Measurements from ENCODE around the gene PRSS1.

Gene PRSS1

GRCh38 chr7:142772673-142773072, 23.4 kb downstream of the PRSS1 start:
- H3K18ac ChIP-seq (ENCODE audit: low read depth in 1 of 2, low read length in 2 of 2): no peak overlapping the region
- no peak overlapping the region for H3K4me3 ChIP-seq (ENCODE audit: insufficient read depth in 1 of 2, low read depth in 1 of 2, low read length in 2 of 2)
- H3K27ac ChIP-seq (ENCODE audit: low read length, poor library complexity, severe bottlenecking): no peak overlapping the region
- H3K14ac ChIP-seq (ENCODE audit: low read length in 2 of 2): no peak overlapping the region
- H2BK5ac ChIP-seq (ENCODE audit: low read depth, low read length, poor library complexity, severe bottlenecking): no peak overlapping the region
- H3K4ac ChIP-seq (ENCODE audit: low read depth in 1 of 2, low read length in 2 of 2): no peak overlapping the region
- H3K27me3 ChIP-seq (ENCODE audit: control insufficient read depth in 1 of 2, insufficient read depth in 1 of 2, low read length in 2 of 2): peaks cover 21 to 46% of the 10 kb centered on the region in 2 experiments
- no peak overlapping the region for H3K23ac ChIP-seq (ENCODE audit: low read length in 2 of 2)
- H4K91ac ChIP-seq (ENCODE audit: low read length): no peak overlapping the region
- no peak overlapping the region for H2BK15ac ChIP-seq (ENCODE audit: low read depth, poor library complexity, severe bottlenecking)
- H3K4me1 ChIP-seq (ENCODE audit: control insufficient read depth, insufficient read depth, low read depth, low read length): peaks cover 2% of the 10 kb centered on the region
- no peaks in the 10 kb centered on the region for H3K79me1 ChIP-seq (replicated peaks; ENCODE audit: low read length, poor library complexity, severe bottlenecking)
- H3K9ac ChIP-seq (ENCODE audit: low read length): no peak overlapping the region
- H4K8ac ChIP-seq (ENCODE audit: low read length): no peak overlapping the region
- no peaks in the 10 kb centered on the region for H3K9me3 ChIP-seq (ENCODE audit: control insufficient read depth, low read length)
- DNase-seq: no peak
- no peak overlapping the region for H2AK5ac ChIP-seq (ENCODE audit: low read length, severe bottlenecking)
- no peak overlapping the region for H2BK120ac ChIP-seq (ENCODE audit: low read depth, low read length)
- no peak overlapping the region for H3K4me2 ChIP-seq (ENCODE audit: low read length, poor library complexity, severe bottlenecking)
- no peak overlapping the region for H2BK12ac ChIP-seq (ENCODE audit: low read length in 2 of 2)
- H2AFZ ChIP-seq (ENCODE audit: low read depth, low read length): no peak overlapping the region
- H3K36me3 ChIP-seq (ENCODE audit: control insufficient read depth in 1 of 2, insufficient read depth in 2 of 2, low read depth in 1 of 2, low read length in 2 of 2): no peaks in the 10 kb centered on the region

- H4K91ac ChIP-seq (ENCODE audit: low read length): peak overlapping the region; percentile 34
- no peak overlapping the region for H2AK5ac ChIP-seq (ENCODE audit: low read length, severe bottlenecking)
- H2AFZ ChIP-seq (ENCODE audit: low read depth, low read length): no peak overlapping the region
- peaks cover 2% of the 10 kb centered on the region for H3K4me1 ChIP-seq (ENCODE audit: control insufficient read depth, insufficient read depth, low read depth, low read length)
- H3K9ac ChIP-seq (ENCODE audit: low read length): no peak overlapping the region
- no peaks in the 10 kb centered on the region for H3K9me3 ChIP-seq (ENCODE audit: control insufficient read depth, low read length)
- no peak overlapping the region for H3K23ac ChIP-seq (ENCODE audit: low read length in 2 of 2)
- no peak for DNase-seq
- H3K27me3 ChIP-seq (ENCODE audit: control insufficient read depth in 1 of 2, insufficient read depth in 1 of 2, low read length in 2 of 2): peaks cover 21 to 40% of the 10 kb centered on the region in 2 experiments
- no peaks in the 10 kb centered on the region for H3K79me1 ChIP-seq (replicated peaks; ENCODE audit: low read length, poor library complexity, severe bottlenecking)
- WGBS: 74% methylated on average over 11 of the region's 12 CpGs
- no peak overlapping the region for H3K27ac ChIP-seq (ENCODE audit: low read length, poor library complexity, severe bottlenecking)
- H3K4me2 ChIP-seq (ENCODE audit: low read length, poor library complexity, severe bottlenecking): no peak overlapping the region
- no peaks in the 10 kb centered on the region for H3K36me3 ChIP-seq (ENCODE audit: control insufficient read depth in 1 of 2, insufficient read depth in 2 of 2, low read depth in 1 of 2, low read length in 2 of 2)
- H3K18ac ChIP-seq (ENCODE audit: low read depth in 1 of 2, low read length in 2 of 2): no peak overlapping the region
- no peak overlapping the region for H3K4me3 ChIP-seq (ENCODE audit: insufficient read depth in 1 of 2, low read depth in 1 of 2, low read length in 2 of 2)
- no peak overlapping the region for H2BK12ac ChIP-seq (ENCODE audit: low read length in 2 of 2)
- H2BK5ac ChIP-seq (ENCODE audit: low read depth, low read length, poor library complexity, severe bottlenecking): no peak overlapping the region
- H3K4ac ChIP-seq (ENCODE audit: low read depth in 1 of 2, low read length in 2 of 2): no peak overlapping the region
- H3K14ac ChIP-seq (ENCODE audit: low read length in 2 of 2): peak overlapping the region in 1 of 2 experiments; percentile 18
- H2BK15ac ChIP-seq (ENCODE audit: low read depth, poor library complexity, severe bottlenecking): no peak overlapping the region
- no peak overlapping the region for H4K8ac ChIP-seq (ENCODE audit: low read length)
- no peak overlapping the region for H2BK120ac ChIP-seq (ENCODE audit: low read depth, low read length)
These were observed 24.0 kb downstream of the PRSS1 start for GRCh38 chr7:142773230-142773629.

- WGBS: 68% methylated on average over 4 of the region's 4 CpGs
- H3K79me1 ChIP-seq (replicated peaks; ENCODE audit: low read length, poor library complexity, severe bottlenecking): no peaks in the 10 kb centered on the region
These were observed 24.9 kb downstream of the PRSS1 start for GRCh38 chr7:142773937-142774744.

GRCh38 chr7:142774826-142775225, 25.6 kb downstream of the PRSS1 start:
- DNase-seq: no peak
- H2BK15ac ChIP-seq (ENCODE audit: low read depth, poor library complexity, severe bottlenecking): no peak overlapping the region
- no peak overlapping the region for H3K18ac ChIP-seq (ENCODE audit: low read depth in 1 of 2, low read length in 2 of 2)
- H3K27me3 ChIP-seq (ENCODE audit: control insufficient read depth in 1 of 2, insufficient read depth in 1 of 2, low read length in 2 of 2): peaks cover 21 to 29% of the 10 kb centered on the region in 2 experiments
- H2AK5ac ChIP-seq (ENCODE audit: low read length, severe bottlenecking): no peak overlapping the region
- no peak overlapping the region for H2BK120ac ChIP-seq (ENCODE audit: low read depth, low read length)
- H3K4me1 ChIP-seq (ENCODE audit: control insufficient read depth, insufficient read depth, low read depth, low read length): peaks cover 2% of the 10 kb centered on the region
- no peaks in the 10 kb centered on the region for H3K9me3 ChIP-seq (ENCODE audit: control insufficient read depth, low read length)
- no peak overlapping the region for H3K23ac ChIP-seq (ENCODE audit: low read length in 2 of 2)
- 57% methylated on average over 8 of the region's 8 CpGs for WGBS
- H3K4ac ChIP-seq (ENCODE audit: low read depth in 1 of 2, low read length in 2 of 2): no peak overlapping the region
- H3K27ac ChIP-seq (ENCODE audit: low read length, poor library complexity, severe bottlenecking): no peak overlapping the region
- no peaks in the 10 kb centered on the region for H3K79me1 ChIP-seq (replicated peaks; ENCODE audit: low read length, poor library complexity, severe bottlenecking)
- H2BK12ac ChIP-seq (ENCODE audit: low read length in 2 of 2): no peak overlapping the region
- no peak overlapping the region for H4K91ac ChIP-seq (ENCODE audit: low read length)
- no peak overlapping the region for H2BK5ac ChIP-seq (ENCODE audit: low read depth, low read length, poor library complexity, severe bottlenecking)
- no peaks in the 10 kb centered on the region for H3K36me3 ChIP-seq (ENCODE audit: control insufficient read depth in 1 of 2, insufficient read depth in 2 of 2, low read depth in 1 of 2, low read length in 2 of 2)
- no peak overlapping the region for H3K4me2 ChIP-seq (ENCODE audit: low read length, poor library complexity, severe bottlenecking)
- no peak overlapping the region for H3K4me3 ChIP-seq (ENCODE audit: insufficient read depth in 1 of 2, low read depth in 1 of 2, low read length in 2 of 2)
- no peak overlapping the region for H3K14ac ChIP-seq (ENCODE audit: low read length in 2 of 2)
- H2AFZ ChIP-seq (ENCODE audit: low read depth, low read length): no peak overlapping the region
- H4K8ac ChIP-seq (ENCODE audit: low read length): no peak overlapping the region
- no peak overlapping the region for H3K9ac ChIP-seq (ENCODE audit: low read length)

More at GRCh38 chr7:142773937-142774744, 24.9 kb downstream of the PRSS1 start:
- H3K4ac ChIP-seq (ENCODE audit: low read depth in 1 of 2, low read length in 2 of 2): no peak overlapping the region
- H3K4me1 ChIP-seq (ENCODE audit: control insufficient read depth, insufficient read depth, low read depth, low read length): peaks cover 2% of the 10 kb centered on the region
- no peak for DNase-seq
- no peak overlapping the region for H3K4me3 ChIP-seq (ENCODE audit: insufficient read depth in 1 of 2, low read depth in 1 of 2, low read length in 2 of 2)
- H2BK15ac ChIP-seq (ENCODE audit: low read depth, poor library complexity, severe bottlenecking): no peak overlapping the region
- no peak overlapping the region for H2BK5ac ChIP-seq (ENCODE audit: low read depth, low read length, poor library complexity, severe bottlenecking)
- H3K9me3 ChIP-seq (ENCODE audit: control insufficient read depth, low read length): no peaks in the 10 kb centered on the region
- H2BK12ac ChIP-seq (ENCODE audit: low read length in 2 of 2): no peak overlapping the region
- no peak overlapping the region for H4K91ac ChIP-seq (ENCODE audit: low read length)
- H2AK5ac ChIP-seq (ENCODE audit: low read length, severe bottlenecking): no peak overlapping the region
- no peak overlapping the region for H3K9ac ChIP-seq (ENCODE audit: low read length)
- peaks cover 21 to 34% of the 10 kb centered on the region in 2 experiments for H3K27me3 ChIP-seq (ENCODE audit: control insufficient read depth in 1 of 2, insufficient read depth in 1 of 2, low read length in 2 of 2)
- no peak overlapping the region for H3K4me2 ChIP-seq (ENCODE audit: low read length, poor library complexity, severe bottlenecking)
- H2BK120ac ChIP-seq (ENCODE audit: low read depth, low read length): no peak overlapping the region
- H2AFZ ChIP-seq (ENCODE audit: low read depth, low read length): no peak overlapping the region
- H4K8ac ChIP-seq (ENCODE audit: low read length): no peak overlapping the region
- no peak overlapping the region for H3K23ac ChIP-seq (ENCODE audit: low read length in 2 of 2)
- H3K27ac ChIP-seq (ENCODE audit: low read length, poor library complexity, severe bottlenecking): no peak overlapping the region
- H3K18ac ChIP-seq (ENCODE audit: low read depth in 1 of 2, low read length in 2 of 2): no peak overlapping the region
- no peaks in the 10 kb centered on the region for H3K36me3 ChIP-seq (ENCODE audit: control insufficient read depth in 1 of 2, insufficient read depth in 2 of 2, low read depth in 1 of 2, low read length in 2 of 2)
- no peak overlapping the region for H3K14ac ChIP-seq (ENCODE audit: low read length in 2 of 2)
